HG03159 (cell line): ENCODE measurements around the gene SYCE3.
"Not testable (repeated sequence)": the region's sequence is repeated elsewhere in the genome, so short reads cannot be mapped to it uniquely, and the experiment has no call there.

Experiments
- ATAC-seq: cut with Tn5 transposase; IDR thresholded peaks from one replicate; pipeline ENCODE4 v1.9.1; 2021; ENCODE audit warnings: mild to moderate bottlenecking, moderate library complexity; ENCODE audit not compliant: unreplicated experiment

The SYCE3 gene

GRCh38 chr22:50522806-50523438 is 39.8 kb downstream of the SYCE3 start:
- ATAC-seq = no peak

GRCh38 chr22:50522208-50522805 is 40.4 kb downstream of the SYCE3 start:
- ATAC-seq = no peak

- ATAC-seq = no peak
Observed at GRCh38 chr22:50521710-50522109, 41.0 kb downstream of the SYCE3 start.

- ATAC-seq = no peak
Observed at GRCh38 chr22:50520826-50521453, 41.8 kb downstream of the SYCE3 start.

- ATAC-seq = not testable (repeated sequence)
Observed at GRCh38 chr22:50520184-50520583, 42.5 kb downstream of the SYCE3 start.

GRCh38 chr22:50519151-50519550 is 43.6 kb downstream of the SYCE3 start:
- ATAC-seq = no peak

- no peak for ATAC-seq
Observed at GRCh38 chr22:50518606-50519005, 44.1 kb downstream of the SYCE3 start.

- ATAC-seq = no peak
Observed at GRCh38 chr22:50517495-50518260, 45.0 kb downstream of the SYCE3 start.

GRCh38 chr22:50516891-50517290 is 45.8 kb downstream of the SYCE3 start:
- no peak for ATAC-seq

- ATAC-seq = no peak
Observed at GRCh38 chr22:50516068-50516467, 46.7 kb downstream of the SYCE3 start.

- ATAC-seq = no peak
Observed at GRCh38 chr22:50513175-50513574, 49.5 kb downstream of the SYCE3 start.

GRCh38 chr22:50508897-50509296 is 53.8 kb downstream of the SYCE3 start:
- no peak for ATAC-seq

- peak; percentile 75 for ATAC-seq
Observed at GRCh38 chr22:50507991-50508884, 54.5 kb downstream of the SYCE3 start, which contains the start of gene NCAPH2. Gene NCAPH2, plus strand, starts transcription at chr22:50508224. Its CDS starts 114 bp downstream, at chr22:50508338.

- peak; percentile 48 for ATAC-seq
Observed at GRCh38 chr22:50507421-50507990, 55.2 kb downstream of the SYCE3 start, which contains the start of gene LMF2. Gene LMF2, minus strand, starts transcription at chr22:50507702. Its CDS starts 27 bp downstream, at chr22:50507675.

- ATAC-seq = peak; percentile 3
Observed at GRCh38 chr22:50506611-50507420, 55.9 kb downstream of the SYCE3 start.

- ATAC-seq = no peak
Observed at GRCh38 chr22:50505776-50506610, 56.7 kb downstream of the SYCE3 start.

GRCh38 chr22:50505276-50505775 is 57.4 kb downstream of the SYCE3 start:
- no peak for ATAC-seq
